Right cardiac atrium (tissue), 5 donors: Measurements from ENCODE around the gene PCBP3. TPM values are rescaled to one million over a fixed set of nuclear protein-coding genes. Genes with fewer than 3 reads are reported as not detected.
A peak's percentile ranks its signal among the peaks of the same experiment; 100 is the strongest.
"Not testable (repeated sequence)": the region's sequence is repeated elsewhere in the genome, so short reads cannot be mapped to it uniquely, and the experiment has no call there.

ENCODE experiments used
- ATAC-seq, 2 donors: fragments of 200-7000 bp; cut with Tn5 transposase; one replicate each; pipeline versions ENCODE4 v1.8.0 to v1.9.1; 2020; ENCODE audit warnings: moderate library complexity in 2 of 2, mild to moderate bottlenecking in 1 of 2
- DNase-seq, 3 donors: peaks; one replicate each; pipeline ENCODE4 v3.0.0-alpha.2; 2020
- H3K27ac ChIP-seq: one replicate; pipeline ENCODE4 v1.5.1; 2013; ENCODE audit warnings: mild to moderate bottlenecking, low read length, control low read depth, moderate library complexity
- H3K27me3 ChIP-seq: one replicate; pipeline ENCODE4 v1.6.1; 2013; ENCODE audit not compliant: control insufficient read depth, insufficient read depth
- H3K4me1 ChIP-seq: one replicate; pipeline ENCODE4 v1.6.1; 2013; ENCODE audit warnings: low read length; ENCODE audit not compliant: control insufficient read depth, insufficient read depth
- H3K4me3 ChIP-seq: one replicate; pipeline ENCODE4 v1.5.1; 2013; ENCODE audit warnings: low read length, control low read depth
- H3K9me3 ChIP-seq: one replicate; pipeline ENCODE4 v1.6.1; 2013; ENCODE audit warnings: low read length; ENCODE audit not compliant: control insufficient read depth
- whole genome bisulfite sequencing: extraction: QIAGEN DNeasy Blood & Tissue Kit; methylation state at CpG from one replicate; pipeline ENCODE4 v1.1.7; 2013; 5-methylcytosine and 5-hydroxymethylcytosine counted together
- intact Hi-C, 4 donors: fragments of 100-400 bp; cut with DNase I; formaldehyde crosslinking; loops; one replicate each; pipeline versions ENCODE4 v1.11.0 to v1.14.0; 2022 to 2023
- polyA plus RNA-seq: library from polyadenylated mRNA; stranded (reverse); fragments of 200-250 nt; gene quantifications from one replicate; pipeline ENCODE4 v1.2.3, GENCODE V29; 2013
- total RNA-seq, 4 donors: library from RNA; stranded (reverse); fragmentation: NEBNext Ultra II Directional; extraction: Animal tissue kit (Norgen Biotek cat#: 25700); gene quantifications; one replicate each; pipeline ENCODE4 v1.2.1, GENCODE V29; 2021
- donor health status: healthy with polysubstance abuse.
- donor health status: DM: no; HTN: yes; CAD: no.
- donor health status: DM: no; HTN: no; CAD: no.
- donor health status: DM: no; HTN: yes; CAD: no; lungs with severe emphysema.
- donor health status: DM: yes; HTN: yes; CAD: no.

PCBP3 gene
- total and polyA plus RNA-seq, 5 donors: 1.2 to 4.9 (median 3.4) TPM

- Histone ChIP-seq H3K4me1 (peaks cover 5% of the 10 kb centered on the region), H3K9me3 (no peaks in the 10 kb centered on the region), H3K27ac (peak overlapping the region; percentile 92), H3K4me3 (peak overlapping the region; percentile 57), H3K27me3 (no peaks in the 10 kb centered on the region)
- peak; percentile 90 to 95 (median 94) for DNase-seq
- intact Hi-C loops: loop anchor here in 2 of 4 donors (5.0 to 10.0 kb wide), 2 partner anchors 124 to 311 kb away; partner anchors contain the start of genes COL6A2 (in 1 of the 2), MCM3AP (in 1 of the 2) and YBEY (in 1 of the 2)
- WGBS: 2% methylated on average over 38 of the region's 38 CpGs
- ATAC-seq: peak; percentile 56 to 57
Measured at GRCh38 chr21:45973475-45974072, 330.0 kb downstream of the PCBP3 start.

GRCh38 chr21:45974073-45975019 is 330.8 kb downstream of the PCBP3 start:
- H3K4me3 ChIP-seq: peak overlapping the region; percentile 57
- H3K27me3 ChIP-seq: no peaks in the 10 kb centered on the region
- intact Hi-C loops: loop anchor here in 2 of 4 donors (5.0 to 10.0 kb wide), 2 partner anchors 123 to 310 kb away; partner anchors contain the start of genes COL6A2 (in 1 of the 2), MCM3AP (in 1 of the 2) and YBEY (in 1 of the 2)
- H3K27ac ChIP-seq: peak overlapping the region; percentile 92
- H3K9me3 ChIP-seq: no peaks in the 10 kb centered on the region
- DNase-seq (peak; percentile 80 to 87 (median 86)), ATAC-seq (peak; percentile 12 to 61)
- WGBS: 6% methylated on average over 59 of the region's 59 CpGs
- H3K4me1 ChIP-seq: peaks cover 5% of the 10 kb centered on the region

- ATAC-seq (peak; percentile 13 to 65), DNase-seq (peak; percentile 83 to 88 (median 87))
- 31% methylated on average over 33 of the region's 33 CpGs for WGBS
- no peak overlapping the region for H3K4me3 ChIP-seq
- no peaks in the 10 kb centered on the region for H3K9me3 ChIP-seq
- peaks cover 5% of the 10 kb centered on the region for H3K4me1 ChIP-seq
- intact Hi-C loops: loop anchor here in 1 of 4 donors (10.0 kb wide), 1 partner anchor 310 kb away; the partner anchor contains the start of genes MCM3AP and YBEY
- no peaks in the 10 kb centered on the region for H3K27me3 ChIP-seq
- H3K27ac ChIP-seq: peak overlapping the region; percentile 92
Measured at GRCh38 chr21:45975020-45975666, 331.6 kb downstream of the PCBP3 start.

GRCh38 chr21:45975667-45976409 is 332.3 kb downstream of the PCBP3 start:
- 69% methylated on average over 13 of the region's 13 CpGs for WGBS
- not testable (repeated sequence) for H3K4me1 ChIP-seq, H3K4me3 ChIP-seq, H3K9me3 ChIP-seq, H3K27me3 ChIP-seq, DNase-seq, ATAC-seq, H3K27ac ChIP-seq
- intact Hi-C loops: loop anchor here in 1 of 4 donors (10.0 kb wide), 1 partner anchor 309 kb away; the partner anchor contains the start of genes MCM3AP and YBEY

GRCh38 chr21:45976701-45977311 is 333.3 kb downstream of the PCBP3 start:
- no peak for ATAC-seq
- intact Hi-C loops: loop anchor here in 1 of 4 donors (10.0 kb wide), 1 partner anchor 308 kb away; the partner anchor contains the start of genes MCM3AP and YBEY
- H3K4me1 ChIP-seq: peaks cover 5% of the 10 kb centered on the region
- 59% methylated on average over 11 of the region's 11 CpGs for WGBS
- peak in 1 of 3 donors; percentile 40 for DNase-seq
- no peaks in the 10 kb centered on the region for H3K9me3 ChIP-seq
- no peaks in the 10 kb centered on the region for H3K27me3 ChIP-seq
- no peak overlapping the region for H3K27ac ChIP-seq
- no peak overlapping the region for H3K4me3 ChIP-seq

- Histone ChIP-seq H3K9me3 (no peaks in the 10 kb centered on the region), H3K27me3 (no peaks in the 10 kb centered on the region), H3K4me3 (no peak overlapping the region), H3K27ac (peak overlapping the region; percentile 45), H3K4me1 (peaks cover 5% of the 10 kb centered on the region)
- peak; percentile 49 to 76 (median 73) for DNase-seq
- intact Hi-C loops: loop anchor here in 1 of 4 donors (10.0 kb wide), 1 partner anchor 307 kb away; the partner anchor contains the start of genes MCM3AP and YBEY
- 34% methylated on average over 5 of the region's 5 CpGs for WGBS
- no peak for ATAC-seq
Measured at GRCh38 chr21:45977396-45977795, 333.9 kb downstream of the PCBP3 start.

GRCh38 chr21:45979141-45979631 is 335.7 kb downstream of the PCBP3 start:
- no peak for ATAC-seq
- Histone ChIP-seq H3K4me3 (no peak overlapping the region), H3K27me3 (no peaks in the 10 kb centered on the region), H3K9me3 (no peaks in the 10 kb centered on the region), H3K27ac (no peak overlapping the region), H3K4me1 (peaks cover 1% of the 10 kb centered on the region)
- intact Hi-C loops: loop anchor here in 1 of 4 donors (10.0 kb wide), 1 partner anchor 306 kb away; the partner anchor contains the start of genes MCM3AP and YBEY
- DNase-seq: peak; percentile 36 to 61 (median 60)
- 87% methylated on average over 20 of the region's 20 CpGs for WGBS

GRCh38 chr21:45979651-45980050 is 336.1 kb downstream of the PCBP3 start:
- intact Hi-C loops: loop anchor here in 3 of 4 donors (5.0 to 10.0 kb wide), 3 partner anchors 48 to 305 kb away; partner anchors contain the start of genes COL6A2 (in 2 of the 3), MCM3AP (in 1 of the 3) and YBEY (in 1 of the 3)
- Histone ChIP-seq H3K9me3 (no peaks in the 10 kb centered on the region), H3K27ac (no peak overlapping the region), H3K4me1 (peaks cover 1% of the 10 kb centered on the region), H3K4me3 (no peak overlapping the region), H3K27me3 (no peaks in the 10 kb centered on the region)
- ATAC-seq: no peak
- 84% methylated on average over 7 of the region's 7 CpGs for WGBS
- no peak for DNase-seq

- 70% methylated on average over 2 of the region's 2 CpGs for WGBS
- peaks cover under 1% of the 10 kb centered on the region for H3K4me1 ChIP-seq
- H3K27ac ChIP-seq: peak overlapping the region; percentile 76
- no peaks in the 10 kb centered on the region for H3K9me3 ChIP-seq
- DNase-seq: no peak
- no peaks in the 10 kb centered on the region for H3K27me3 ChIP-seq
- no peak overlapping the region for H3K4me3 ChIP-seq
- ATAC-seq: no peak
- intact Hi-C loops: loop anchor here in 3 of 4 donors (5.0 kb wide), 2 partner anchors 47 to 117 kb away; partner anchors contain the start of gene COL6A2 (in 2 of the 3)
Measured at GRCh38 chr21:45980271-45980670, 336.7 kb downstream of the PCBP3 start.
